NCI-H510A (cell line): ENCODE measurements around the gene CEACAM19.
"Not testable (repeated sequence)": the region's sequence is repeated elsewhere in the genome, so short reads cannot be mapped to it uniquely, and the experiment has no call there.

Experiments used
- DNase-seq: peaks from one replicate; lab custom pipeline; 2025; lab: John Stamatoyannopoulos, UW

CEACAM19 gene

DNA sequence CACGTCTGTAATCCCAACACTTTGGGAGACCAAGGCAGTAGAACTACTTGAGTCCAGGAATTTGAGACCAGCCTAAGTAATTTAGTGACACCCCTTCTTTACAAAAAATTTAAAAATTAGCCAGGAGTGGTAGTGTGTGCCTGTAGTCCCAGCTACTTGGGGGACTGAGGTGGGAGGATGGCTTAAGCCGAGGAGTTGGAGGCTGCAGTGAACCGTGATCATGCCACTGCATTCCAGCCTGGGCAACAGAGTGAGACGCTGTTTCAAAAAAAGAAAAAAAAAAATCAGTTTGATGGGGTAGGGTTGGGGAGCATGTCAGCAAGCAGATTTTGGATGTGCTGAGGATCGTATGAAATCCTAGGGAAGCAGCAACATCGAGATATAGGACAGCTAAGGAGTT is 4.2 kb downstream of the CEACAM19 start:
- no peak for DNase-seq

DNA sequence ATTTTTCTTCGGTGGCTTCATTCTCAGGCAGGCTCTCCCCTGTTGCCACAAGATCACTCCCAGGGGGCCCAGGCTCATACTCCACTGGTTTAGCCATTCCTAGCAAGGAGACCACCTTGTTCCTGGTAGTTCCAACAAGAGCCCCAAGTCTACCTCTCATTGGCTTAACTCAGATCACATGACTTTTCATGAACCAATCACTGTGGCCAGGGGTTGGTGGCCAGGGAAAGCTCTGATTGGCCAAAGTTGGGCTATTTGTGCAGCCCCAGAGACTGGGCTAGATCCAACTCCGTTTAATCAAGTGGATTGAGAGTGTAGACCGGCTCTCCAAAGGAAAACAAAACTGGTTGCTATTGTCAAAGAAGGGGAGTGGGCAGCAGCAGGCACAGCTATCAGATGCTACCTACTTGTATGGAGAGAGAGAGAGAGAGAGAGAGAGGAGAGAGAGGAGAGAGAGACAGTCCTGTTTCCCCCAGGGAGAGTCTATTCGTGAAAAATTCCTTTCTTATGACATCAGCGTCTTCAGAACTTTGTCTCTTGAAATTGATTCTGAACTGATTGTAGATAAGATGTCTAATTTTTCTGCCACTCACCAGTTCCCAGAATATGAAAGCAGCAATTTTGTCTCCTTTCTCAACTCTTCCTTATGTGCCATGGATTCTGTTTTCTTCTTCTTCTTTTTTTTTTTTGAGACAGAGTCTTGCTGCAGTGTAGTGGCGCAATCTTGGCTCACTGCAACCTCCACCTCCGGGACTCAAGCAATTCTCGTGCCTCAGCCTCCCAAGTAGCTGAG is 5.9 kb downstream of the CEACAM19 start:
- no peak for DNase-seq

DNA sequence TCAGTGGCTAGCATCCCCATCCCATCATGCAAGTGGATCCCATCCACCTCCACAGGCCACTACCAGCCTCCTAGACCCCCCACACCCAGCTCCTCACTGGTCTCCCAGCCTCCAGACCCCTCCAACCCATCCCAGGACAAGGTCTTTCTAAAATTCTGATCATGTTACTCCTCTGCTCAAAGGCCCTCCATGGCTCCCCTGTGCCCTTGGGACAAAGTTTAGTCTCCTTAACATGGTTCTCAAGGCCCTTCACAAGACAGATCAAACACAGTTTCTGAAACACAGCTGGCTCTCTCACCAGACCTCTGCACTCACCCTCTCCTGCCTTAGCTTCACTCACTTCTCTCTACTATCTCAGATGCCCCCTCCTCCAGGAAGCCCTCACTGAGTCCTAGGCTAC is 9.3 kb downstream of the CEACAM19 start:
- DNase-seq = no peak

DNA sequence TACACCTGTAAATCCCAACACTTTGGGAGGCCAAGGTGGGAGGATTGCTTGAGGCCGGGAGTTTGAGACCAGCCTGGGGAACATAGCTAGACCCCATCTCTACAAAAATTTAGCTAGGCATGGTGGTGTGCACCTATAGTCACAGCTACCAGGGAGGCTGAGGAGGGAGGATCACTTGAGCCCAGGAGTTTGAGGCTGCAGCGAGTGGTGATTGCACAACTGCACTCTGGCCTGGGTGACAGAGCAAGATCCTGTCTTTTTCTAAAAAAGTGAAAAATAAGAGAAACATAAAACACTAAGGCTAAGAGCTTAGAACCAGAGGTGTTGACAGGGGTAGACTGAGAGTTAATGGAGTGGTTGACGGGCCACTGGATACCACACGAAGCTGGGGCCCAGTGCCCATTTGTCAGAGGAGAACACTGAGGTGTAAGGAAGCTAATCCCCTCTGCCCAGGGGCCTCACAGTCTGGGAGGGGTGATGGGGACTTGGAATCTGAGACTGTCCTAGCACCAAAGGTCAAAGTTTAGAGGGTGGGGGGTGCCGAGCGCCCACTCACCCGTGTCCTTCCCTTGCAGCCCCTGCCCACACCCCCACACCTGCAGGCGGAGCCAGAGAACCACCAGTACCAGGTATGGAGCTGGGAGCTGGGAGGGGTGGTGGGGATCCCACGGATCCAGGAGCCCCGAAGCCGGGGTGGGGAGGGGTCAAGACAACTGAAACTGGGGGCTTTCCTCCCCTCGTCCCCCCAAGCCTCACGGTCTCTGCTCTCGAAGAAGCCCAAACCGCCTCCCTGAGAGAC is 10.9 kb downstream of the CEACAM19 start:
- DNase-seq = no peak

DNA sequence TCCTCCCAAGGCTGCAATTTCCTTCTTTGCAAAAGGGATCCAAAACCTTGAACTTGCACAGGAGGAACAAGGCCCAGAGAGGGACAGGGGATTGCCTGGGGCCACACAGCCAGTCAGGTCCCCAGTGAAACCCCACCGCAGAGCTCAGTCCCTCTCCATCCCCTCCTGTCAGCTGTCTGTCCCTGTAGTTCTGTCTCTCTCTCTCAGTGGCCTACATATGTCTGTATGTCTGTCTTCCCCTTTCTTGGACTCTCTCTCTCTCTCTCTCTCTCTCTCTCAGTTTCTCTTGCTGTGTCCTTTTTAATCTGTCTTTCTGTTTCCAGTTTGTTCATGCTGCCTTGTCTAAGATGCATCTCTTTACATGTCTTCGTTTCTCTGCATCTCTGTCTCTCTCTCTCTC is 11.5 kb downstream of the CEACAM19 start:
- no peak for DNase-seq

DNA sequence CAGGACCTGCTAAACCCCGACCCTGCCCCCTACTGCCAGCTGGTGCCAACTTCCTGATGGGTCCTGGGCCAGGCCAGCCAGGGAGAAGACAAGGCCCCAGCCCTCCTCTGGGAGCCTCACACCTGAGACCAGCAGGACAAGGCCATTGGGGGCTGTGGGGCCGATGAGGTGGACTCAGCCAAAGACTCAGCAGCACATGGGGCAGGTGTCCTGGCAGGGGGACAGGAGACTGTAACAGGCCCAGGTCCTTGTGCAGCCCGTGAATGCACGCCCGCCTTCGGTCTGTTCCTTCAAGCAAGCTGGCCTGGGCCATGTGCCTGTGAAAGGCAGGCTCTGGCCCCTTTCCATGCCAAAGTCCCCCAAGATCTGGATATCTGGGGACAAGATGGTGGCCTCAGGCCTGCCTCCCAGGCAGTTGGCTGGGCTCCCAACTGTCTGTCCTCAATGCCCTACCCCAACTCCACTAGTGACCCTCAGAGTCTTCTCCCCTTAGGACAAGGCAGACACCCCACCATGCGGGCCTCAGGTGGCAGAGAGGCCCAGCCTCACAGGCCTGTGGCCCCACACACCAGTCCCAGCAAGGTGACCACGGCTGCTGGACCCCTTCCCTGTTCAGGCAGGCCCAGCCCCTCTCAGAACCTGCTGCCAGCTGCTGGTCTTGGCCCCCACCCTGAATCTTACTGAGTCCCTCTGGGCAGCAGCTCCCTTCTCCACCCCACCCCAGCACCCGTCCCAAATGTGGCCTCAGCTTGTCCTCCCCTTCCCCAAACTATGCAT is 12.3 kb downstream of the CEACAM19 start:
- DNase-seq = no peak

DNA sequence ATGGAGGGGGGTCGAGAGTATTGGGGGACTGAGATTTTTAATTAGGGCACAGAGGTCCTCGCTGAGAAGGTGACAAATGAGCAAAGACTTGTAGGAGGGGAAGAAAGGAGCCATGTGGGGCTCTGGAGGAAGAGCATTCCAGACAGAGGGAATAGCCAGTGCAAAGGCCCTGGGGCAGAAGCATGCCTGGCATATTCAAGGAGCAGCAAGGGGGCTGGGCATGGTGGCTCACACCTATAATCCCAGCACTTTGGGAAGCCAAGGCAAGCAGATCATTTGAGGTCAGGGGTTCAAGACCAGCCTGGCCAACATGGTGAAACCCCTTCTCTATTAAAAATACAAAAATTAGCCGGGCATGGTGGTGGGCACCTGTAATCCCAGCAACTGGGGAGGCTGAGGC is 13.1 kb downstream of the CEACAM19 start:
- not testable (repeated sequence) for DNase-seq

DNA sequence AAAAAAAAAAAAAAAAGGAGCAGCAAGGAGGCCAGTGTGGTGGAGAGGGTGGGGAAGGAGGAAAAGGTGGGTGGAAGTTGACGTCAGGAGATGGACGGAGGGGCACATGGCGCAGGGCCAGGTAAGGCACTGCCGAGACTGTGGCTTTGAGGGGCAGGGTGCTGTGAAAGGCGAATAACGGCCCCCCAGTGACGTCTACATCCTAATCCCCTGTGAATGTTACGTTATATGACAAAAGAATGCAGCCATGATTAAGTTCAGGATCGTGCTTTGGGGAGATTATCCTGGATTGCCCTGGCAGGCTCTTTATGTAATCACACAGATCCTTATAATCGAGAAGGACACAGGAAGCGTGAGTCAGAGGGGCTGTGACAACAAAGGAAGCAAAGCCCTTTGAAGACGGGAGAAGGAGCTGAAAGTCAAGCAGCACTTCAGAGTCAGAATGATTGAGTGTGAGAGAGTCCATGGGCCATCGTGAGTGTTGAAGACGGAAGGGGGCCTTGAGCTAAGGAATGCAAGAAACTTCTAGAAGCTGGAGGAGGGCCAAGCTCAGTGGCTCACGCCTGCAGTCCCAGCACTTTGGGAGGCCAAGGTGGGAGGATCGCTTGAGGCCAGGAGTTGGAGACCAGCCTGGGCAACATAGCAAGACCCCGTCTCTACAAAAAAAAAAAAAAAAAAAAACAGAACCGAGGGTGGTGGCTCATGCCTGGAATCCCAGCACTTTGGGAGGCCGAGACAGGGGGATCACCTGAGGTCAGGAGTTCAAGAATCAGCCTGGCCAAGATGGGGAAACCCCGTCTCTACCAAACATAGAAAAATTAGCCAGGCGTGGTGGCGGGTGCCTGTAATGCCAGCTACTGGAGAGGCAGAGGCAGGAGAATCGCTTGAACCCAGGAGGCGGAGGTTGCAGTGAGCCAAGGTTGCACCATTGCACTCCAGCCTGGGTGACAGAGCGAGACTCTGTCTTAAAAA is 13.9 kb downstream of the CEACAM19 start:
- no peak for DNase-seq

DNA sequence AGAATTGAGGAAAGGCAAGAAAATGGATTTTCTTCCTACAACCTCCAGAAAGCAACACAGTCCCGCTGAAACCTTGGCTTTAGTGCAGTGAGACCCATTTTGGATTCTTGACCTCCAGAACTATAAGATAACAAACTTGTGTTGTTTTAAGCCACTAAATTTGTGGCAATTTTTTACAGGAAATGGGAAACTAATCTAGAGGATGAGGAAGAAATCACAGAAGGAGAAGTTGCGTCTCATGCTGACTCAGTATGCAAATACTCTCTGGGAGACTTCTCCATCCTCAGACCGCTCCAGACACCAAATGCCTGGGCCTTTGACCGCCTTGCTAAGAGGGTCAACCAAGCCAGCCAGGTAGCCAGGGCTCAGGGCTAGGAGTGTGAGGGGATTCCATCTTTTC is 14.6 kb downstream of the CEACAM19 start:
- no peak for DNase-seq

DNA sequence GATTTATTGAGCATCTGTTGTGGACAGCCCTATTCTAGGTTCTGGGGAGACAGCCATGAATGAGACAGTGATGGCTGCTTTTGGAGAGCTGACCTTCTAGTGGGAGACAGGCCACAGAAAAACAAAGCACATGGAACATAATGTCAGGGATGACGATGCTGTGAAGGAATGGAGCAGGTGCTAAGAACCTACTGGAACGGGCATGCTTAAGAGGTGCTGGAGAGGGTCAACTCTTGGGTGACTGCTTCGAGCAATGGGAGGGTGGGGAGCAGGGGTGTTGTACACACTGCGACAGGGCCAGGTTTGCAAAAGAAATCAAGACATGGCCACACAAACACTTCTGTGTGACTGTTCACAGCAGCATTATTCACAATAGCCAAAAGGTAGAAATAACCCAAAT is 15.6 kb downstream of the CEACAM19 start:
- DNase-seq = no peak

DNA sequence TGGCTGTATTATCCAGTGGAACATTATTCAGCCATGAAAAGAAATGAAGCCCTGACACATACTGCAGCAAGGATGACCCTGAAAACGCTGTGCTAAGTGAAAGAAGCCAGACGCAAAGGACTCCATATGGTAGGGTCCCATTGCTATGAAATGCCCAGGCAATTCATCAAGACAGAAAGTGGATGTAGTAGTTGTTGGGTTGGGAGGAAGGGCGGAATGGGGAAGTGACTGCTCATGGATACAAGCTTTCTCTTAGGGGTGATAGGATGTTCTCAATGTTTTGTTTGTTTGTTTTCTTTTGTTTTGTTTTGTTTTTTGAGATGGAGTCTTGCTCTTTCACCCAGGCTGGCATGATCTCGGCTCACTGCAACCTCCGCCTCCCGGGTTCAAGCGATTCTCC is 16.6 kb downstream of the CEACAM19 start:
- no peak for DNase-seq

DNA sequence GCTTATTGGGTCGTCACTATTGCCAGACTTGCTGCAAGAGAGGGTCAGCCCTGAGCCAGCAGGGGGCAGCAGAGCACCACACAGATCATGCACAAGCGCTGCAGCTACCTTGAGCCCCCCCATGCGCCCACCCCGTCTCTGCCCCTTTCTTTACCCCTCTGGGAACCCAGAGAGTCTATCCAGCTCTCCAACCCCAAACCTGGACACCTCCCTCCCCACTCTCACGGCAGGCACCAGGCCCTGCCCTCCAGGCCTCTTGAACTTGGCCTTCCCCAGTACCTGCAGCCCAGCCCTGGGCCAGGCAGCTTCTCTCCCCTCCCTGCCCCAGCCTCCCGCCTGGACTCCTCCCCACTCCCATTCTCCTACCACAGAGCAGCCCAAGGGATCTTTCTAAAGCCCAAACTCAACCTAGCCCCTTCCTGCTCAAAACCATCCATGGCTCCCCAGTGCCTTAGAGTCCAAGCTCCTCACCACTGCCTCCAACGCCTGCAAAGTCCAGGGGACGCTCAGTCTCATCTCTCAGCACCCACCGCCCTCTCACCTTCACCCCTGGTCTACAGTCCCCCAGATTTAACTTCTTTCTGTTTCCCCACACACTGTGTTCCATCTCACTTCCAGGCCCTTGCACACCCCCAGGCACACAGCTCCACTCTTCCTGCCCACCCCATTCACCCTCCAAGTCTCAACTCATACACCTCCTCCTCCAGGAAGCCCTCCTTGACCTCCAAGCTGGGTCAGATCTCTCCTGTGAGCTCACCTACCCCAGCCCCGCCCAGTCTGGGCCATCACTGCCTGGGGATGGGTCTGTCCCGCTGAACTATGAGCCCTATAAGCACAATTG is 18.2 kb downstream of the CEACAM19 start:
- no peak for DNase-seq

DNA sequence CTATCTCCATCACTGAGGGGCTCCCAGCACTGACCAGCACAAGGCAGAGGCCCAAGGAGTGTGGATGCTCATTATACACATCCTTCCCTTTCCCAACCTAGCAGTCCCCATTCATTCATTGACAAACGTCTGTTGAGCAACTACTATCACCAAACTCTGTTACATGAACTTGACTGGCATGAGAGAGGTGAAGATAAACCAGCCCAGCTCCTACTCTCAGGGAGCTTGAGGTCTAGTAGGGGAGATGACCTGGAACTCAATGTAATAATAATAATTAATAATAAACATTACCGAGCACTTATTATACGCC is 18.8 kb downstream of the CEACAM19 start:
- no peak for DNase-seq

DNA sequence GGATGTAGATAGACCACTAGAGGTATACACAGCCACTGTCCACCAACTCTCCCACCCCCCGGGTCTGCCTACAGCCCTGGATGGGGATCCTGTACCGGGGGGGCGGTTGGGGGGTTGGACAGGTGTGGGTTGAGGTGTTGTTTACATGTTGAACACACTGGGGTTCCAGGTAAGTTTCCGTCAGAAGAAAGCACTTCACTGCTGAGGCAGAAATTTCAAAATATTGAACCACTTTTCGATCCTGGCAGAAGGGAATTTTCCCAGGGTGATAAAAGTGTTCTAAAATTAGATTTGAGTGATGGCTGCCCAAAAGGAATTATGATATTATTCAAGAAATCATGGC is 21.1 kb downstream of the CEACAM19 start:
- DNase-seq = no peak

DNA sequence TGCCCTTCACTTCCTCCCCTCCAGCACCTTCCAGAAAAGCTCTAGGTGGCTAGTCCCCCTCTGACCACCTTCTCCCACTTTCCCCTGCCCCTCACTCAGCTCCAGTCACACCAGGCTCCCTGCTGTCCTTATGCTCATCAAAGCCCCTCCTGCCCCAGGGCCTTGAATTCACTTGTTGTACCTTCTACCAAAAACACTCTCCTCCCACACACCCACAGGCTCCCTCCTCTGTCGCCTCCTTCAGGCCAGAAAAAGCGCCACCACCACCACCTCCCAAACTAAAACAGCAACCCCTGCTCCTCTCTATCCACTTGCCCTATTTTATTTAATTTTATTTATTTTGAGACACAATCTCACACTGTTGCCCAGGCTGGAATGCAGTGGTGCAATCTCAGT is 22.9 kb downstream of the CEACAM19 start:
- DNase-seq = no peak

DNA sequence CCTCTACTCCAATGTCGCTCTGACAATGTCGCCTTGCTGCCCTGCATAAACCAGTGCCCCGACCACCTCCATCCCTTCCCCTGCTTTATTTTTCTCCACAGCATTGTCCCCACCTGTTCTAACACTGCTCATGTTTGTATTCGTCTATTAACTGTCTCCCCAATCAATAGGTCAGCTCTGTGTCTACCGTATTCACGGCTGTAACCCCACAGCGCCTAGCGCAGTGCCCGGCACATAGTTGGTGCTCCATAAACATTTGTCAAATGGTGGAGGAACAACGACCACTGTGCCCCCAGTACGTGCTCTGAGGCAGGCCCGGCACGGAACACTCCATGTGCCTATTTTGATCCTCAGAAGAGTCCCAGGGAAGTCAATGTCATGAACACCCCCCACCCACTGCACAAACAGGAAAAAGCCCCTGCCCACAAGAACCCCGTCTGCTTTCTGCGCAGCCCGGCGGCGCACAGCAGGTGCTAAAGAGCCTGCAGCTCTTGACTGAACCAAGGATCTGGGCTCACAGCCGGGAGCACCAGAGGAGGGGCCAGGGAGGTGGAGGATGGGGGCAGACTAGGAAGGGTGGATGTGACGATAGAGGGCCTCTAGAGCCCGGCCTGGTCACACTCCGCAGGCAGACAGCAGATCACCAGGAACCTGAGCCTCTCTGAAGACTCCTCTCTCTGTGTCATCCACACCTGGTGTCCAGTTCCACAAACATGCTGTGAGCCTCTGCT is 25.8 kb downstream of the CEACAM19 start:
- DNase-seq = peak; percentile 54

DNA sequence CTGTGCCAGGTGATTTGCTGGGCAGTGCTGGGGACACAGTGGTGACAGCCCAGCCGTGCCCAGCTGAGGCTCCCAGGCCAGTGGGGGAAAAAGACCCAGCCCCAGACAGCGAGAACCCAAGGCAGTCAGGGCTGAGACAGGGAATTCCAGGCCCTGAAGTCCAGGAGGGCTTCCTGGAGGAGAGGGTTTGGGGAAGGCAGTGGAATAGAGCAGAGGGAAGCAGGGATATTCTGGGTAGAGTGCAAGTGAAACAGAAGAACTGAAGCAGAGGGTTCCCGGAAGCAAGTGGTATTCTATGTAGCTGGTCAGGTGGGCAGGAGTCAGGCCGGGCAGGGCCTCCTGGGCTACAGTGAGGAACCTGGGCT is 26.4 kb downstream of the CEACAM19 start:
- DNase-seq = no peak

DNA sequence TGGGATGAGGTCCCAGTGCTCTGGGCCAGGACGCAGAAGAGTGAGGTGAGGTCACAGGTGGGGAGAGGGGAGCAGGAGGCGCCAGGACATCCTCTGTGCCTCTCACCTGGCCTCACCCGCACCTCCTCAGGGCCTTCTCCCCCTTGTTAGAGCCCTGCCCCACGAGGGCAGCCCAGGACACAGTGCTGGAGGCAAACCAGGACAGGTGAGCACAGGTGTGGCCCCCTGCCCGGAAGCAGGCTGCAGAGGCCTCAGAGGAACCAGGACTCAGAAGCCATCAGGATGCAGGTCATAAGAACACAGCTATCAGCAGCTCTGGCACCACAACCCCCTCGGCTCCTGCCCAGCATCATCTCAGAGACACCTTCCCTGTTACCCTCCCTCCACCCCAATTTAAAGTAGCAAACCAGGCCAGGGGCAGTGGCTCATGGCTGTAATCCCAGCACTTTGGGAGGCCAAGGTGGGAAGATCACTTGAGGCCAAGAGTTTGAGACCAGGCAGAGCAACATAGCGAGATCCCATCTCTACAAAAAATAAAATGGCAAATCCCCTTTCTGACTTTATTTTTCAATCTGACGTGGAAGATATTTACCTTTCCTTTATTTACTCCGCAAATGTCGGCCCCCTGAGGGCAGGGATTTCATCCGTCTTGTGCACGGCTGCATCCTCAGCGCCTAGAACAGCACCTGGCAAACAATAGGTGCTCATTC is 27.4 kb downstream of the CEACAM19 start, which contains the start of gene CEACAM16:
Gene CEACAM16 (plus strand): TSS at position 660 of the 710 bp plus-strand sequence. CDS start 2,306 bp downstream, outside the sequence.
- no peak for DNase-seq

DNA sequence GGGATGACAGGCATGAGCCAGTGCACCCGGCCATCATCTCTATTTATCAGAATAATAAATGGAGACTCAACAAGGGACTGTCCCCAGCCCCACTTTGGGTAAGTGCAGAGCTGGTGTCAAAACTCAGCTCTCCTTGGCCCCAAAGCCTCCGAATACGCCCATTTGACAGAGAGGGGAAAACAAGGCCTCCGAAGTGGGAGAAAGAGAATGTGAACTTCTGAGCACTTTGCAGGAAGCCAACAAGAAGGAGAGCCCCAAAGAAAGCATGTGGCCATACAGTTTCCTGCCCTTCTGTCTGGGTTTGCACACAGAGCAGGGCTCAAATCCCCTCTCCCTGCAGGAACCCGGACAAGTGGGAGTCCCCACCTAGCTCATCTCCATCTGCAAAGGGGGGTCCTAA is 29.3 kb downstream of the CEACAM19 start:
- DNase-seq = no peak
